Activated naive CD8-positive, alpha-beta T cell treated with anti-CD3 and anti-CD28 coated beads, Interleukin-2, amount 50 U/mL, for 24 hours (primary cell): ENCODE measurements around the gene RNPEP.
A peak's percentile ranks its signal among the peaks of the same experiment; 100 is the strongest.
"Not testable (repeated sequence)": the region's sequence is repeated elsewhere in the genome, so short reads cannot be mapped to it uniquely, and the experiment has no call there.

Experiments used
- ATAC-seq: fragments of 150-1000 bp; cut with Tn5 transposase; one replicate; pipeline ENCODE4 v1.10.0; 2021
- DNase-seq: peaks from one replicate; pipeline ENCODE4 v3.0.0; 2021
- H3K27ac Mint-ChIP-seq: one replicate; pipeline ENCODE4 v1.8.0; 2021; ENCODE audit warnings: mild to moderate bottlenecking, mixed read lengths
- H3K27me3 Mint-ChIP-seq: one replicate; pipeline ENCODE4 v1.8.0; 2021; ENCODE audit warnings: mixed read lengths
- H3K36me3 Mint-ChIP-seq: one replicate; pipeline ENCODE4 v1.8.0; 2021; ENCODE audit warnings: low read depth, mixed read lengths
- H3K4me1 Mint-ChIP-seq: one replicate; pipeline ENCODE4 v1.8.0; 2021; ENCODE audit warnings: mixed read lengths
- H3K4me3 Mint-ChIP-seq: one replicate; pipeline ENCODE4 v1.8.0; 2021; ENCODE audit warnings: mild to moderate bottlenecking, moderate library complexity, mixed read lengths
- H3K9me3 Mint-ChIP-seq: one replicate; pipeline ENCODE4 v1.8.0; 2021; ENCODE audit warnings: mixed read lengths

Gene RNPEP

DNA sequence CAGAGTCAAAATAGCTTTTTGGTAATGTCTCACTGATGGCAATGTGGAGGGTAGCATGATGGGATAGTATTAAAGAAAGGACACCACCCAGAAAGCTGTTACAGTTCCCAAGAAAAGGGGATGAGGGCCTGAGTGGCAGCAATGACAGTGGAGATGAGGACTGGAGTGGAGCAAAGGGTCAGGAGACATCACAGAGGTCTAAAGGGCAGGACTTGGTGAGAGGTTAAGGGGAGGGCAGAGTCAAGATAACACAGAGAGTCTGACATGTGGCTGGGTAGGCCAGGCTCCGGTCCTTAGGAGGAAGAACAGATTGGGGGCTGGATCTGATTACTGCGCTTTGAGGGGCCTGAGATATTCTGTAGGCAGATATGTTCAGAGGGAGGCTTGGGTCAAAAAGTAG lies 47.3 kb downstream of the RNPEP start:
- no peaks in the 10 kb centered on the region for H3K36me3 Mint-ChIP-seq
- no peaks in the 10 kb centered on the region for H3K27me3 Mint-ChIP-seq

DNA sequence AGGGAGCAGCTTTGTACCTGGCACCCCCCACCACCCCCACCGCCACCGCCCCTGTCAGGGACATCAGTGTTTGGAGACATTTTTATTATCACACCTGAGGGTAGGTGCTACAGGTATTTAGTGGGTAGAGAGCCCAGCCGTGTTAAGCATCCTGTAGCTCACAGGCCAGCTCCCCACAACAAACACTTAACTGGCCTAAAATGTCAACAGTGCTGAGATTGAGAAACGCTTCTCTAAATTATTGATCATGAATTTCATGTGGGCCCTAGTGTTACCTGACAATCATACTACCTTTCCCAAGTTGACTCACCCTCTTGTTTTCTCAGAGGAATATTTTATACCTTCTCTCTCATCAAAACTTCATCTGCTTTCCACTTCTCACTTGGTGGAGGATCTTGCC lies 49.3 kb downstream of the RNPEP start:
- H3K27me3 Mint-ChIP-seq, result no peaks in the 10 kb centered on the region

More for the DNA sequence above, 47.3 kb downstream of the RNPEP start:
- no peak overlapping the region for H3K4me3 Mint-ChIP-seq
- no peak for DNase-seq
- H3K4me1 Mint-ChIP-seq, result no peaks in the 10 kb centered on the region
- H3K27ac Mint-ChIP-seq, result no peak overlapping the region
- no peaks in the 10 kb centered on the region for H3K9me3 Mint-ChIP-seq
- no peak for ATAC-seq

DNA sequence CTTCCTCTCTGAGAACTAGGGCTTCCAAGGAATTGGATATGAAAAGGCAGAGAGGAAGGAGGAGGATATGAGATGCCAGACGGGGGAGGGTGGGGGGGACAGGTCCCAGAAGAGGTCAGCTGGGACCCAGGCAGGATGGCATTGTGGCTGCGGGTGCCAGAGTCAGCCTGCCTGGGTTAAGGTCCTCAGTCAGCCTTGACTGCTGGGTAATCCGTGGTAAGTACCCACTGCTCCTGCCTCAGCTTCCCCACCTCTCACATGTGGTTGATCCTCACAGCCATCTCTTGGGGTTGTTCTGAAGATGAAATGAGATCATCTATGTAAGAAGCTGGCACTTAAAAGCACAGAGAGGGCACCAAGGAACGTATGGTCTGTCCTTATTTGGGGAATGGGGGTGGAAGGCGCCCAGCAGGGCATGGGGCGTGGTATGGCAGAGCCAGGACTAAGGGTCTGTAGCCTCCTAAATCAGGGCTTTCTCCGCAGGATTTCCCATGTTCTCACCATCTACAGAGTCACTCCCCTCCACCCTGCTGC lies 51.8 kb downstream of the RNPEP start:
- H3K27ac Mint-ChIP-seq, result no peak overlapping the region
- H3K9me3 Mint-ChIP-seq, result no peaks in the 10 kb centered on the region
- DNase-seq (no peak), ATAC-seq (no peak)
- no peak overlapping the region for H3K4me3 Mint-ChIP-seq
- no peaks in the 10 kb centered on the region for H3K27me3 Mint-ChIP-seq
- H3K4me1 Mint-ChIP-seq, result no peaks in the 10 kb centered on the region
- no peaks in the 10 kb centered on the region for H3K36me3 Mint-ChIP-seq

More for the DNA sequence above, 49.3 kb downstream of the RNPEP start:
- Mint-ChIP-seq H3K4me1 (no peaks in the 10 kb centered on the region), H3K27ac (no peak overlapping the region), H3K4me3 (no peak overlapping the region), H3K9me3 (no peaks in the 10 kb centered on the region), H3K36me3 (no peaks in the 10 kb centered on the region)
- ATAC-seq, result no peak
- DNase-seq, result no peak

DNA sequence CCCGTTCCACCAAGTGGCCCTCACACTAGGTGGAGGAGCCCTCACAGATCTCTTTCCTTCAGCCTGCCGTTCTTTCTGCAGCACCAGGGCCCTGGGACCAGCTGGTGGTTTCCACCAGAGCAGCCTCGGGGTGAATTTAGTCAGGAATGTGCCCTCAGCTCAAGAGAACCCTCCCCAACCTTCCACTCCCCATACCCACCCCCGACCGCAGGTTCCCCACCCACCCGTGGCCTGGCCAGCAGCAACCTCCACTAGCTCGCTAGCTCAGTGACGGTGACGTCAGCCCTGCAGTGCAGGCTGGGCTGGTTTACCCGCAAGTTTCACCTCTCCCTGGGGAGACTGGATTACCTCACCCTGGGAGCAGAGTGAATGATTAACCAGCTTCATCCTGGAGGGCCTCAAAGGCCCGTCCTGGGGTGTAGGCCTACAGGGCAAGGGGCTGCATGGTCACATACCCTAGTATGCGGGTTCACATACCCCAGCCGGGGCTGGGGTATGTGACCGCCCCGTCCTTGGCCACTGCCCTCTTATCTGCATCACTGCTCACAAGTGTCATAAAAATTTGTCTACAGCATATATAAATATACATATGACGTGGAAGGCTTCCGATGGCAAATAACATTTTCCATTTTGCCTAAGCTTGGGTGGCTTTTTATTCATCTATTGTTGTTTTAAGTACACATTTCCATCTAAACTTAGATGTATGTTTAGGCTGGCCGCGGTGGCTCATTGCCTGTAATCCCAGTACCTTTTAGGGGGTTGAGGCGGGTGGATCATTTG lies 52.4 kb downstream of the RNPEP start:
- DNase-seq (no peak), ATAC-seq (peak; percentile 40)
- Mint-ChIP-seq H3K4me1 (no peaks in the 10 kb centered on the region), H3K9me3 (no peaks in the 10 kb centered on the region), H3K4me3 (no peak overlapping the region), H3K27me3 (no peaks in the 10 kb centered on the region), H3K36me3 (no peaks in the 10 kb centered on the region), H3K27ac (no peak overlapping the region)

DNA sequence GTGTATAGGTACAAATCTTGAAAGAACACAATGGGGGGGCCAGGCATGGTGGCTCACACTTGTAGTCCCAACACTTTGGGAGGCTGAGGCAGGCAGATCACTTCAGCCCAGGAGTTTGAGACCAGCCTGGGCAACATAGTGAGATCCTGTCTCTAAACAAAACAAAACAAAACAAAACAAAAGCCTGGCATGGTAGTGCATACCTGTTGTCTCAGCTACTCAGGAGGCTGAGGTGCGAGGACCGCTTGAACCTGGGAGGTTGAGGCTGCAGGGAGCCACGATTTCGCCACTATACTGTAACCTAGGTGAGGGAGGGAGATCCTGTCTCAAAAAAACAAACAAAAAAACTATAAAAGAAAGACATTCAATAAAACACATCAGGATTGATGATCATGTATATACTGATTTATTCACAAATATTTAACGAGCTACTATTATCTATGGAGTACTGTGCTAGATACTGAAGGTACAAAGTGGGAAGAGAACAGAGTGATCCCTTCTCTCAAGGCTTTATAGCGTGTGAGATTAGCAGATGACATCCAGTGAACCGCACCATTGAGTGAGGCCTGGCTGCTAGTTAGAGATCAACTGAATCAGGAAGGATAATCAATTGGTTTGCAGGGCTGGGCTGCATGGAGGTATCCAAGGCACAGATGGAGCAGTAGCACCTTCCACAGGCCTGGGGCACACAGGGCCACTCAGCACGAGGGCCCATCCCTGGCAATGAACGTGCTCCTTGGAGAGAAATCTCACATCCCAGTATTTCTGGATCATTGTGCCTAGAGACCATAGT lies 54.3 kb downstream of the RNPEP start:
- Mint-ChIP-seq H3K4me1 (no peaks in the 10 kb centered on the region), H3K9me3 (no peaks in the 10 kb centered on the region), H3K27me3 (no peaks in the 10 kb centered on the region), H3K27ac (no peak overlapping the region), H3K4me3 (no peak overlapping the region), H3K36me3 (no peaks in the 10 kb centered on the region)
- ATAC-seq (no peak), DNase-seq (no peak)

DNA sequence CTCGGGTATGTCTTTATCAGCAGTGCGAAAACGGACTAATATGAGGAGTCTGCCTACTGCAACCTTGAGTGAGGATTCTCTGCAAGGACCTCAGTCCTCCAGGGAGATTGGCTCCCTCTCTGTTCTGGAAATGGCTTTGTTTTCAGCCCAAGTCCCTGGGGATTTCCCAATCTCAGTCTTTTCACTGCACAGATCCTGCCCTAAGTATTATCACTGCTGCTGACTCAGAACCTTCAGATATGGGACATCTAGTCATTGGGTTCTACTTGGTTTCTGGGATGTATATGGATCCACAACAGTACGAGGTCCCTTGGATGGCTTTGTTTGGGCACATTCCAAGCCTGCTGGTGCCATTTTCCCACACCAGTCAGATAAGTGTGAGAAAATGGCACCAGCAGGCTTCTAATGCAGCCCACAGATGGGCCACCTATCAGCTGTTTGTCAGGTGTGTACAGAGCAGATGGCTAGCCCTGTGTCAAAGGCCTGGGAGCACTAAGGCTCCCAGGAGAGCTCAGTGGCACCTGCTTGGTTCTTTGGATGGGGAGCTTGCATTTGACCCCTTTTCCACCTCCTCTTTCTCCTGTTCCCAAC lies 55.4 kb downstream of the RNPEP start:
- Mint-ChIP-seq H3K27me3 (no peaks in the 10 kb centered on the region), H3K9me3 (no peaks in the 10 kb centered on the region), H3K4me1 (no peaks in the 10 kb centered on the region), H3K36me3 (no peaks in the 10 kb centered on the region), H3K27ac (no peak overlapping the region), H3K4me3 (no peak overlapping the region)
- ATAC-seq, result no peak
- no peak for DNase-seq

DNA sequence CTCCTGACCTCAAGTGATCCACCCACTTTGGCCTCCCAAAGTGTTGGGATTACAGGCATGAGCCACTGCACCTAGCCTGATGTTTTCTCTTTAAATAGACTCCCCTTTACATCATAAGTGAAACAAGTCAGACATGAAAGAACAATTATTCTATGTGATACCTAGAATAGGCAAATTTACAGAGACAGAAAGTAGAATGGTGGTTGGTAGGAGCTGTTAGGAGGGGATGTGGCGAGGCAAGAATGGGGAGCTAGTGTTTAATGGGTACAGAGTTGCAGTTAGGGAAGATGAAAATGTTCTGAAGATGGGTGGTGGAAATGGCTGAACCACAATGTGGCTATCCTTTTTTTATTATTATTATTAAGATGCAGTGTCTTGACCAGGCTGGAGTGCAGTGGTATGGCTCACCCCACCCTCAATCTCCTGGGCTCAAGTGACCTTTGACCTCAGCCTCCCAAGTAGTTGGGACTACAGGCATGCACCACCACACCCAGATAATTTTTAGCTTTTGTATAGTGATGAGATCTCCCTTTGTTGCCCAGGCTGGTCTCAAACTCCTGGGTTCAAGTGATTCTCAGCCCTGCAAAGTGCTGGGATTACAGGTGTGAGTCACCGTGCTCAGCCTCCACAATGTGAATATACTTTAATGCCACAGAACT lies 56.4 kb downstream of the RNPEP start:
- Mint-ChIP-seq H3K4me3 (no peak overlapping the region), H3K4me1 (no peaks in the 10 kb centered on the region), H3K36me3 (no peaks in the 10 kb centered on the region), H3K9me3 (no peaks in the 10 kb centered on the region), H3K27ac (no peak overlapping the region), H3K27me3 (no peaks in the 10 kb centered on the region)
- no peak for DNase-seq
- no peak for ATAC-seq

DNA sequence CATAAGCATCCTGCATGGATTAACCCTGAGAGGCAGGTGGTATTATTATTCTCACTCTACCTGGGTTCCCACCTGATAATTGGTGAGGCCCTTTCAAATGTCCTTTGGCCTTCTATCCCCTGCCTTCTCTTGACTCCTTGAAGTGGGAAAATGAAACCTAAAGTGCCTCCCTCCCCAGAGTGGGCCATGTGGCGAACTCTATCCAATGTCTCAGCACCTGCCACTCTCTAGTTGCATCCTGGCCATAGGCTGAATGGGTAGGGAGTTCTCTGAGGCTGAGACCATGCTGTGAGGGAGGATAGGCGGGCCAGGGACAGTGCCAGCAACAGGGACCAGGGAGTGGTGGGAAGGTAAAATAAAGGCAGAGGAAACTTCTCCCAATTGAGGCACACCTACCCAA lies 63.3 kb downstream of the RNPEP start:
- no peak for ATAC-seq
- Mint-ChIP-seq H3K36me3 (no peaks in the 10 kb centered on the region), H3K4me3 (no peak overlapping the region), H3K27me3 (peaks cover 6% of the 10 kb centered on the region), H3K9me3 (no peaks in the 10 kb centered on the region), H3K4me1 (no peaks in the 10 kb centered on the region), H3K27ac (no peak overlapping the region)
- DNase-seq, result no peak

DNA sequence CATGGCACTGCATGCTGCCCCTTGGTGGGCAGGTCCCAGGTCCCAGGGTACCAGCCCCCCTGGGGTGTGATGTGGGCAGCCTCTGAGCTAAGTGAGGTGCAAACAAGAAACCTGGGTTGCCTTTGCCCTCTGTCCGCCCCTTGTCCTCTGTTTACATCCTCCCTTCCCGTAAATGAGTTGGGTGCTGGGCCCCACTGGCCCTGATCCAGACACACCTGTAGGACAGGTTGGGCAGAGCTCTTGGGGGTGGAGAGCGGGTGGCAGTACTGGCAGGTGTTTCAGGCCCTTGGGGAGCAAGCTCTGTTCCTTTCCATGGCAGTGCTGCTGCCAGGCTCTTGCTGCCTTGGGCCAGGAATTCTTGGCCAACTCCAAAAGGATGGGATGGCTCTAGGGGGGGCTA lies 63.8 kb downstream of the RNPEP start:
- DNase-seq, result no peak
- Mint-ChIP-seq H3K27me3 (peaks cover 6% of the 10 kb centered on the region), H3K36me3 (no peaks in the 10 kb centered on the region), H3K27ac (no peak overlapping the region), H3K9me3 (no peaks in the 10 kb centered on the region), H3K4me1 (no peaks in the 10 kb centered on the region), H3K4me3 (no peak overlapping the region)
- no peak for ATAC-seq

DNA sequence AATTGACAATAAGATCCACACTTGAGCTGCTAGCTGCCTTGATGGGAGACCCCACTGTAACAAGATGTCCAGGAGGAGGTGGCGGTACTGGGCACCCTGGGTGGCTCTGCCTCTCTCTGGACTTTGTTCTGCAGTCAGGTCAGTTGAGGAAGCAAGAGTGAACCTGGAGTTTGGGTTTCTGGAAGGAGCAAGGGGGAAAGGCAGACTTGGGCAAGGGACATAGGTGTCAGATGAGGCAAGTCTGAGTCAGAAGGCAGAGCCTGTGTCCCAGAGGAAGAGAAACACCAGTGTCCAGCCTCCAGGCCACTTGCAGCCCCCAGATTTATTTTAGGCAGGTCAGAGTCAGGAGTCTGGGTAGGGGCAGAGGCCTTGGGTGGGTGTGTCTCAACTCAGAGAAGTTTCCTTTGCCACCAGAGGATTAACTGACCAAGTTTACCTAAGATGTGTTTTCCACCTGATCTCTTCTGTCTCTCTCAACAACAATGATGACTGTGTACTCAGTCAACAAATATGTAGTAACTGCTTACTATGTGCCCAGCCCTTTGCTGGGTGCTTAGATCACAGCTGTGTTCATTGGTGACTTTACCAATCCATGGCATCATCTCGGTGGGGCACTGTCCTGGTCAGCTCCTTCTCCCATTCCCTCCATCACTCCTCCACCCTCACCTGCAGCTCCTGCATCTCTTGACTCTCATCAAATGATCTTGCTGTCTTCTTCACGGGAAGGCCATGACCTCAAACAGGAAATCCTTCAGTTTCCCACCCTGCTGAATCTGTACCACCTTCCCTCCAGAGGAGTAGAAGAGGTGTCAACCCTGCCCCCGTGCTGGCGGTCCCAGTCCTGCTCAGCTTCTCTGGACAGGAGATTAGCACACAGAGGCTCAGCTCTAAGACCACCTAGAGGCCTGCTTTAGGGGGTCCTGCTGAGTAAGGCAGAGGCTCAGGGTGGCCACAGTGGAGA lies 64.6 kb downstream of the RNPEP start:
- Mint-ChIP-seq H3K27ac (no peak overlapping the region), H3K27me3 (peaks cover 6% of the 10 kb centered on the region), H3K36me3 (no peaks in the 10 kb centered on the region), H3K9me3 (no peaks in the 10 kb centered on the region), H3K4me3 (no peak overlapping the region), H3K4me1 (no peaks in the 10 kb centered on the region)
- ATAC-seq, result no peak
- DNase-seq, result no peak

DNA sequence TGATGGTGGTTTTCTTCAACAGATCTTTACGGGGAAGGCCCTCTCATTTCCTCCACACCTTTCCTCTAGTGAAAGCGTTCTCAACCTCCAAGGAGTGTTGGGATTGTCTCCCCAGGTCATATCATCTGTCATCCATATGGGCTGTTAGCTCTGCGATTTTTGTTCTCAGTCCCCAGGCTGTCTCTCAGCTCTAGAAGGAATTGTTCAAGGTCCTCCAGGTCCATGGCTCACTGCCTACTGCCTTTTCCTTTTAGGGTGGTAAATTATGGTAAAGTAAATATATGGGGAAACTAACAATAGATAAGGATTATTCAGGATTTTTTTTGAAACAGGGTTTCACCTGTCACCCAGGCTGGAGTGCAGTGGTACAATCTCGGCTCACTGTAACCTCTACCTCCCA lies 65.5 kb downstream of the RNPEP start:
- no peak for DNase-seq
- Mint-ChIP-seq H3K27me3 (peaks cover 6% of the 10 kb centered on the region), H3K4me3 (no peak overlapping the region), H3K36me3 (no peaks in the 10 kb centered on the region), H3K9me3 (no peaks in the 10 kb centered on the region), H3K4me1 (no peaks in the 10 kb centered on the region), H3K27ac (no peak overlapping the region)
- ATAC-seq, result no peak

DNA sequence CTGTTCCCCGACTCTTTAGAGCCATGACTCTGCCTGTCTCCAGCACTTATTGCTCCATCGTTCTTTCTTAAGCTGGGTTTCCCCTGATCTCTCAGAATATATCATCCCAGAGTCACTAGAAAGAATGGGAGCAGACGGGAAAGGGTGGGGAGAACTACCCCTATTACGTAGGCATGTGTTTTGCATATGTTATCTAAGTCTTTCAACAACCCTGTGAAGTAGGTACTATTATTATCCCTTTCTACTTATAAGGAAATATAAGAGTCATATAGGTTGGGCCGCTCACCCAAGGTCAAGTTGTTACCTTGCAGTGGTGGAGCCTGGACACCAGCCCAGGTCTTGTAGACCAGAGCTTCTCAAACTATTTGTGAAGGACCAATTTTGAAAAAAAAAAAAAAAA lies 66.7 kb downstream of the RNPEP start:
- H3K27me3 Mint-ChIP-seq, result peaks cover 6% of the 10 kb centered on the region
- DNase-seq, result no peak
- H3K4me3 Mint-ChIP-seq, result no peak overlapping the region
- no peaks in the 10 kb centered on the region for H3K4me1 Mint-ChIP-seq
- H3K9me3 Mint-ChIP-seq, result no peaks in the 10 kb centered on the region
- ATAC-seq, result no peak
- H3K27ac Mint-ChIP-seq, result no peak overlapping the region
- H3K36me3 Mint-ChIP-seq, result no peaks in the 10 kb centered on the region

DNA sequence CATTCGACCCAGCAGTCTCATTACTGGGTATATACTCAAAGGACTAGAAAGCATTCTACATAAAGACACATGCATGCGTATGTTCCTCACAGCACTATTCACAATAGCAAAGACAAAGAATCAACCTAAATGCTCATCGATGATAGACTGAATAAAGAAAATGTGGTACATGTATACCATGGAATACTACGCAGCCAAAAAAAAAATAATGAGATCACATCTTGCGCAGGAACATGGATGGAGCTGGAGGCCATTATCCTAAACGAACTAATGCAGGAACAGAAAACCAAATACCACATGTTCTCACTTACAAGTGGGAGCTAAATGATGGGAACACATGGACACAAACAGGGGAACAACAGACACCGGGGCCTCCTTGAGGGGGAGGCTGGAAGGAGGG lies 71.6 kb downstream of the RNPEP start:
- no peak overlapping the region for H3K27ac Mint-ChIP-seq
- no peak for DNase-seq
- H3K4me1 Mint-ChIP-seq, result no peaks in the 10 kb centered on the region
- no peak overlapping the region for H3K4me3 Mint-ChIP-seq
- H3K27me3 Mint-ChIP-seq, result no peaks in the 10 kb centered on the region
- H3K9me3 Mint-ChIP-seq, result no peaks in the 10 kb centered on the region
- ATAC-seq, result no peak
- H3K36me3 Mint-ChIP-seq, result no peaks in the 10 kb centered on the region

DNA sequence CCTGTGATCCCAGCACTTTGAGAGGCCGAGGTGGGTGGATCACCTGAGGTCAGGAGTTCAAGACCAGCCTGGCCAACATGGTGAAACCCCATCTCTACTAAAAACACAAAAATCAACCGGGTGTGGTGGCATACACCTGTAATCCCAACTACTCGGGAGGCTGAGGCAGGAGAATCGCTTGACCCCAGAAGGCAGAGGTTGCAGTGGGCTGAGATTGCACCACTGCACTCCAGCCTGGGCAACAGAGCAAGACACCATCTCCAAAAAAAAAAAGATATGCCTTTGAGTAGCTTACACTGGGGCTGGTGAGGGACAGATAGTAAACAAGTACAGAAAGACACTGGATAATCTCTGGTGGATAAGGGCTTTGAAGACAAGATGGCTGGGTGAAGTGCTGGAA lies 72.2 kb downstream of the RNPEP start:
- H3K27me3 Mint-ChIP-seq, H3K4me1 Mint-ChIP-seq, H3K4me3 Mint-ChIP-seq, H3K36me3 Mint-ChIP-seq, DNase-seq, H3K9me3 Mint-ChIP-seq, ATAC-seq, H3K27ac Mint-ChIP-seq: not testable (repeated sequence)
